Hepatocyte (in vitro differentiated cells): ENCODE data around the gene MAB21L3.

Experiments used
- CTCF ChIP-seq: fragments of 200-600 bp; sonication (generic); IDR thresholded peaks from 2 replicates; pipeline ENCODE4 v1.5.1; 2016; ENCODE audit warnings: antibody characterized with exemption, mild to moderate bottlenecking; ENCODE audit not compliant: poor library complexity
- EZH2 ChIP-seq: fragments of 200-600 bp; sonication (generic); IDR thresholded peaks from 2 replicates; pipeline ENCODE4 v1.6.1; 2016; ENCODE audit warnings: antibody characterized with exemption, mild to moderate bottlenecking, borderline replicate concordance
- EZH2phosphoT487 ChIP-seq: fragments of 200-600 bp; sonication (generic); IDR thresholded peaks from one replicate; pipeline ENCODE4 v1.6.1; 2018; ENCODE audit warnings: antibody characterized with exemption, mild to moderate bottlenecking, low read depth, moderate library complexity; ENCODE audit not compliant: unreplicated experiment, severe bottlenecking

GRCh38 chr1:116112388-116113140 is 1.4 kb downstream of the MAB21L3 start:
- no peak for TF ChIP-seq CTCF
- TF ChIP-seq EZH2phosphoT487 = no peak
- TF ChIP-seq EZH2 = no peak
